ENCODE measurements around the gene EAPP. TPM values are rescaled to one million over a fixed set of nuclear protein-coding genes. Genes with fewer than 3 reads are reported as not detected.
"Not testable (repeated sequence)": the region's sequence is repeated elsewhere in the genome, so short reads cannot be mapped to it uniquely, and the experiment has no call there.

Gene EAPP
- total RNA-seq, 5 donors from 2014 or later (not counting 1 experiment from before 2014, with no cell fraction given) = 48.9 to 77.7 (median 53.6) TPM

GRCh38 chr14:34504027-34504426, 35.5 kb downstream of the EAPP start:
- POLR2A ChIA-PET; H3K27ac ChIP-seq (ENCODE audit: low read length); H3K9me3 Mint-ChIP-seq; H3K4me3 ChIP-seq (ENCODE audit: control insufficient read depth in 1 of 2, extremely low read depth in 1 of 2, low read length in 1 of 2); H3K9me3 ChIP-seq; H3K27ac Mint-ChIP-seq; DNase-seq; H3K27me3 Mint-ChIP-seq; H3K4me1 Mint-ChIP-seq; ATAC-seq (replicated peaks in 1 of 4); H3K36me3 Mint-ChIP-seq; H3K27me3 ChIP-seq (replicated peaks in 1 of 2; ENCODE audit: control insufficient read depth in 2 of 2, extremely low read depth in 1 of 2, insufficient read depth in 2 of 2, low read length in 1 of 2); H3K4me1 ChIP-seq (ENCODE audit: control insufficient read depth in 1 of 2, extremely low read depth in 1 of 2, insufficient read depth in 2 of 2, low read length in 2 of 2); H3K36me3 ChIP-seq (ENCODE audit: control insufficient read depth in 2 of 2, extremely low read depth in 1 of 2, insufficient read depth in 1 of 2, low read length in 1 of 2); H3K4me3 Mint-ChIP-seq; CTCF ChIA-PET: not testable (repeated sequence)
- WGBS (ENCODE audit: insufficient coverage) = 80% methylated on average over 1 of the region's 9 CpGs

GRCh38 chr14:34502545-34503225, 36.8 kb downstream of the EAPP start:
- POLR2A ChIA-PET = no interaction called here
- Mint-ChIP-seq H3K4me3 (no peak overlapping the region), H3K27ac (no peak overlapping the region), H3K9me3 (no peaks in the 10 kb centered on the region), H3K27me3 (no peaks in the 10 kb centered on the region), H3K4me1 (no peaks in the 10 kb centered on the region), H3K36me3 (no peaks in the 10 kb centered on the region)
- no peak overlapping the region for H3K27ac ChIP-seq (ENCODE audit: low read length)
- no peaks in the 10 kb centered on the region for H3K9me3 ChIP-seq
- H3K36me3 ChIP-seq (ENCODE audit: control insufficient read depth in 2 of 2, extremely low read depth in 1 of 2, insufficient read depth in 1 of 2, low read length in 1 of 2) = no peaks in the 10 kb centered on the region
- no peak for DNase-seq
- ATAC-seq (replicated peaks in 1 of 4) = no peak
- CTCF ChIA-PET = interaction anchor here in 1 of 2 donors (0.7 kb wide), 1 partner anchor 147 kb away, joined by 3 read pairs; no protein-coding TSS in a partner anchor
- WGBS (ENCODE audit: insufficient coverage) = no CpG with 5 or more reads among the region's 2 CpGs
- no peaks in the 10 kb centered on the region for H3K4me1 ChIP-seq (ENCODE audit: control insufficient read depth in 1 of 2, extremely low read depth in 1 of 2, insufficient read depth in 2 of 2, low read length in 2 of 2)
- H3K27me3 ChIP-seq (replicated peaks in 1 of 2; ENCODE audit: control insufficient read depth in 2 of 2, extremely low read depth in 1 of 2, insufficient read depth in 2 of 2, low read length in 1 of 2) = no peaks in the 10 kb centered on the region
- H3K4me3 ChIP-seq (ENCODE audit: control insufficient read depth in 1 of 2, extremely low read depth in 1 of 2, low read length in 1 of 2) = no peak overlapping the region

DNA sequence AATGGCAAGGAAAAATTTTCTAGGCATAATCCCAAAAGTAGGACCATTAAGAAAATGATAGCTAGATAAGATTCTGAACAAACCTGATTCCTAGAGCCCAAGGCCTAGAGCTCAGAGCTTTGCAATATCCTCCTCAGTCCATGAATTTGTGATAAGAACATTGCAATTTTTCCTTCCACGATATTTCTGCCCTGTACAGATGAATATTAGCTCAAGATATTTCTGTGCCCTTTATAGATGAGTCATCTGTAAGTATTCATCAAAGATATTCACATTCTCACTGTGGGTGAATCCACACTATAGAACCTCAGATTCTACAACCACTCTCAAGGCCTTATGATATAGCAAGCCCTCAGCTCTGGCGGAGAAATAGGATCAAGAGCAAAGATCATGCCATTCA, 37.5 kb downstream of the EAPP start:
- WGBS (ENCODE audit: insufficient coverage) = no CpG with 5 or more reads among the region's 2 CpGs
- ATAC-seq (replicated peaks in 1 of 4) = no peak
- POLR2A ChIA-PET = no interaction called here
- Histone ChIP-seq H3K4me3 (ENCODE audit: control insufficient read depth in 1 of 2, extremely low read depth in 1 of 2, low read length in 1 of 2) (no peak overlapping the region), H3K9me3 (no peaks in the 10 kb centered on the region), H3K27me3 (replicated peaks in 1 of 2; ENCODE audit: control insufficient read depth in 2 of 2, extremely low read depth in 1 of 2, insufficient read depth in 2 of 2, low read length in 1 of 2) (no peaks in the 10 kb centered on the region), H3K4me1 (ENCODE audit: control insufficient read depth in 1 of 2, extremely low read depth in 1 of 2, insufficient read depth in 2 of 2, low read length in 2 of 2) (no peaks in the 10 kb centered on the region), H3K27ac (ENCODE audit: low read length) (no peak overlapping the region), H3K36me3 (ENCODE audit: control insufficient read depth in 2 of 2, extremely low read depth in 1 of 2, insufficient read depth in 1 of 2, low read length in 1 of 2) (no peaks in the 10 kb centered on the region)
- H3K27me3 Mint-ChIP-seq = no peaks in the 10 kb centered on the region
- H3K27ac Mint-ChIP-seq = no peak overlapping the region
- H3K4me3 Mint-ChIP-seq = no peak overlapping the region
- H3K4me1 Mint-ChIP-seq = no peaks in the 10 kb centered on the region
- no peaks in the 10 kb centered on the region for H3K36me3 Mint-ChIP-seq
- no peaks in the 10 kb centered on the region for H3K9me3 Mint-ChIP-seq
- DNase-seq = no peak
- CTCF ChIA-PET = interaction anchor here in 1 of 2 donors (0.6 kb wide), 1 partner anchor 1195 kb away, joined by 4 read pairs; no protein-coding TSS in a partner anchor

GRCh38 chr14:34501004-34501580, 38.4 kb downstream of the EAPP start:
- CTCF ChIA-PET = no interaction called here
- H3K9me3 ChIP-seq = no peaks in the 10 kb centered on the region
- 93% methylated on average over 3 of the region's 5 CpGs for WGBS (ENCODE audit: insufficient coverage)

GRCh38 chr14:34498684-34499412, 40.7 kb downstream of the EAPP start:
- CTCF ChIA-PET = interaction anchor here in 1 of 2 donors (0.6 kb wide), 1 partner anchor 545 kb away, joined by 3 read pairs; no protein-coding TSS in a partner anchor
- H3K36me3 Mint-ChIP-seq = no peaks in the 10 kb centered on the region
- DNase-seq (peak in 2 of 35 experiments; percentile 5 to 8), ATAC-seq (replicated peaks in 1 of 4) (no peak)
- H3K4me3 ChIP-seq (ENCODE audit: control insufficient read depth in 1 of 2, extremely low read depth in 1 of 2, low read length in 1 of 2) = no peak overlapping the region
- no peaks in the 10 kb centered on the region for H3K4me1 Mint-ChIP-seq
- H3K4me3 Mint-ChIP-seq = no peak overlapping the region
- no peak overlapping the region for H3K27ac Mint-ChIP-seq
- no peaks in the 10 kb centered on the region for H3K27me3 Mint-ChIP-seq
- H3K9me3 ChIP-seq = no peaks in the 10 kb centered on the region
- no peaks in the 10 kb centered on the region for H3K36me3 ChIP-seq (ENCODE audit: control insufficient read depth in 2 of 2, extremely low read depth in 1 of 2, insufficient read depth in 1 of 2, low read length in 1 of 2)
- H3K9me3 Mint-ChIP-seq = no peaks in the 10 kb centered on the region
- H3K27ac ChIP-seq (ENCODE audit: low read length) = no peak overlapping the region
- peaks cover 0 to 4% of the 10 kb centered on the region in 2 experiments for H3K27me3 ChIP-seq (replicated peaks in 1 of 2; ENCODE audit: control insufficient read depth in 2 of 2, extremely low read depth in 1 of 2, insufficient read depth in 2 of 2, low read length in 1 of 2)
- no peaks in the 10 kb centered on the region for H3K4me1 ChIP-seq (ENCODE audit: control insufficient read depth in 1 of 2, extremely low read depth in 1 of 2, insufficient read depth in 2 of 2, low read length in 2 of 2)
- 94% methylated on average over 4 of the region's 6 CpGs for WGBS (ENCODE audit: insufficient coverage)
- POLR2A ChIA-PET = no interaction called here

More at GRCh38 chr14:34501004-34501580, 38.4 kb downstream of the EAPP start:
- peaks cover 0 to 2% of the 10 kb centered on the region in 2 experiments for H3K27me3 ChIP-seq (replicated peaks in 1 of 2; ENCODE audit: control insufficient read depth in 2 of 2, extremely low read depth in 1 of 2, insufficient read depth in 2 of 2, low read length in 1 of 2)
- no peak overlapping the region for H3K27ac ChIP-seq (ENCODE audit: low read length)
- ATAC-seq (replicated peaks in 1 of 4) (no peak), DNase-seq (no peak)
- no peak overlapping the region for H3K4me3 ChIP-seq (ENCODE audit: control insufficient read depth in 1 of 2, extremely low read depth in 1 of 2, low read length in 1 of 2)
- no peak overlapping the region for H3K27ac Mint-ChIP-seq
- H3K4me1 ChIP-seq (ENCODE audit: control insufficient read depth in 1 of 2, extremely low read depth in 1 of 2, insufficient read depth in 2 of 2, low read length in 2 of 2) = no peaks in the 10 kb centered on the region
- H3K4me3 Mint-ChIP-seq = no peak overlapping the region
- POLR2A ChIA-PET = interaction anchor here in 1 of 2 donors (0.6 kb wide), 1 partner anchor 1022 kb away, joined by 3 read pairs; no protein-coding TSS in a partner anchor
- no peaks in the 10 kb centered on the region for H3K36me3 Mint-ChIP-seq
- H3K27me3 Mint-ChIP-seq = no peaks in the 10 kb centered on the region
- H3K4me1 Mint-ChIP-seq = no peaks in the 10 kb centered on the region
- no peaks in the 10 kb centered on the region for H3K36me3 ChIP-seq (ENCODE audit: control insufficient read depth in 2 of 2, extremely low read depth in 1 of 2, insufficient read depth in 1 of 2, low read length in 1 of 2)
- H3K9me3 Mint-ChIP-seq = no peaks in the 10 kb centered on the region

- DNase-seq = no peak
- H3K27me3 ChIP-seq (replicated peaks in 1 of 2; ENCODE audit: control insufficient read depth in 2 of 2, extremely low read depth in 1 of 2, insufficient read depth in 2 of 2, low read length in 1 of 2) = peaks cover 0 to 4% of the 10 kb centered on the region in 2 experiments
- no peak overlapping the region for H3K4me3 Mint-ChIP-seq
- 86% methylated on average over 7 of the region's 14 CpGs for WGBS (ENCODE audit: insufficient coverage)
- H3K4me3 ChIP-seq (ENCODE audit: control insufficient read depth in 1 of 2, extremely low read depth in 1 of 2, low read length in 1 of 2) = no peak overlapping the region
- H3K9me3 Mint-ChIP-seq = no peaks in the 10 kb centered on the region
- CTCF ChIA-PET = interaction anchor here in 1 of 2 donors (0.6 kb wide), 1 partner anchor 24 kb away, joined by 5 read pairs; no protein-coding TSS in a partner anchor
- no peak overlapping the region for H3K27ac ChIP-seq (ENCODE audit: low read length)
- POLR2A ChIA-PET = interaction anchor here in 1 of 2 donors (0.6 kb wide), 1 partner anchor 24 kb away, joined by 4 read pairs; no protein-coding TSS in a partner anchor
- H3K36me3 Mint-ChIP-seq = no peaks in the 10 kb centered on the region
- no peak overlapping the region for H3K27ac Mint-ChIP-seq
- H3K36me3 ChIP-seq (ENCODE audit: control insufficient read depth in 2 of 2, extremely low read depth in 1 of 2, insufficient read depth in 1 of 2, low read length in 1 of 2) = no peaks in the 10 kb centered on the region
- no peaks in the 10 kb centered on the region for H3K4me1 Mint-ChIP-seq
- no peaks in the 10 kb centered on the region for H3K9me3 ChIP-seq
- no peaks in the 10 kb centered on the region for H3K27me3 Mint-ChIP-seq
- H3K4me1 ChIP-seq (ENCODE audit: control insufficient read depth in 1 of 2, extremely low read depth in 1 of 2, insufficient read depth in 2 of 2, low read length in 2 of 2) = no peaks in the 10 kb centered on the region
- ATAC-seq (replicated peaks in 1 of 4) = no peak
Measured at GRCh38 chr14:34496679-34497513, 42.6 kb downstream of the EAPP start.

Measured in T-cell (primary cell).